ENCODE measurements around the gene RFX3. TPM values are rescaled to one million over a fixed set of nuclear protein-coding genes. Genes with fewer than 3 reads are reported as not detected.

Gene RFX3
- total RNA-seq, 2 experiments from 2014 or later, result 11.8 to 12.5 TPM

- no peaks in the 10 kb centered on the region for H3K27me3 Mint-ChIP-seq
- no peak overlapping the region for H3K4me3 Mint-ChIP-seq
- H3K36me3 Mint-ChIP-seq (ENCODE audit: low read depth), result peaks cover 2% of the 10 kb centered on the region
- H3K4me1 Mint-ChIP-seq, result peaks cover 7% of the 10 kb centered on the region
- H3K27ac Mint-ChIP-seq, result no peak overlapping the region
- ChIA-PET POLR2A (no interaction called here), CTCF (no interaction called here)
- DNase-seq, result no peak
- no peaks in the 10 kb centered on the region for H3K9me3 Mint-ChIP-seq
Measured at GRCh38 chr9:3261484-3261883, 264.3 kb downstream of the RFX3 start.

GRCh38 chr9:3256571-3257330 lies 269.1 kb downstream of the RFX3 start:
- Mint-ChIP-seq H3K36me3 (ENCODE audit: low read depth) (peaks cover 13% of the 10 kb centered on the region), H3K4me1 (peaks cover 7% of the 10 kb centered on the region), H3K27me3 (no peaks in the 10 kb centered on the region), H3K9me3 (no peaks in the 10 kb centered on the region), H3K4me3 (no peak overlapping the region), H3K27ac (no peak overlapping the region)
- ChIA-PET POLR2A (no interaction called here), CTCF (no interaction called here)
- no peak for DNase-seq

- POLR2A ChIA-PET, result no interaction called here
- Mint-ChIP-seq H3K4me1 (no peaks in the 10 kb centered on the region), H3K36me3 (ENCODE audit: low read depth) (peaks cover 10% of the 10 kb centered on the region), H3K4me3 (no peak overlapping the region), H3K27ac (no peak overlapping the region), H3K9me3 (no peaks in the 10 kb centered on the region), H3K27me3 (no peaks in the 10 kb centered on the region)
- no peak for DNase-seq
- CTCF ChIA-PET, result no interaction called here
Measured at GRCh38 chr9:3251309-3251708, 274.5 kb downstream of the RFX3 start.

- ChIA-PET POLR2A (no interaction called here), CTCF (no interaction called here)
- H3K4me1 Mint-ChIP-seq, result no peaks in the 10 kb centered on the region
Measured at GRCh38 chr9:3250741-3251140, 275.1 kb downstream of the RFX3 start.

GRCh38 chr9:3247211-3247610 lies 278.6 kb downstream of the RFX3 start:
- Mint-ChIP-seq H3K4me3 (no peak overlapping the region), H3K27me3 (no peaks in the 10 kb centered on the region), H3K9me3 (no peaks in the 10 kb centered on the region), H3K4me1 (no peaks in the 10 kb centered on the region), H3K27ac (no peak overlapping the region), H3K36me3 (ENCODE audit: low read depth) (no peaks in the 10 kb centered on the region)
- DNase-seq, result no peak
- ChIA-PET POLR2A (no interaction called here), CTCF (no interaction called here)

More at GRCh38 chr9:3250741-3251140, 275.1 kb downstream of the RFX3 start:
- no peak overlapping the region for H3K4me3 Mint-ChIP-seq
- H3K27me3 Mint-ChIP-seq, result no peaks in the 10 kb centered on the region
- H3K9me3 Mint-ChIP-seq, result no peaks in the 10 kb centered on the region
- H3K27ac Mint-ChIP-seq, result no peak overlapping the region
- no peak for DNase-seq
- peaks cover 8% of the 10 kb centered on the region for H3K36me3 Mint-ChIP-seq (ENCODE audit: low read depth)

- no peaks in the 10 kb centered on the region for H3K27me3 Mint-ChIP-seq
- H3K4me1 Mint-ChIP-seq, result no peaks in the 10 kb centered on the region
- no peak overlapping the region for H3K4me3 Mint-ChIP-seq
- H3K36me3 Mint-ChIP-seq (ENCODE audit: low read depth), result no peaks in the 10 kb centered on the region
- no peaks in the 10 kb centered on the region for H3K9me3 Mint-ChIP-seq
- H3K27ac Mint-ChIP-seq, result no peak overlapping the region
- DNase-seq, result no peak
- CTCF ChIA-PET, result no interaction called here
- POLR2A ChIA-PET, result no interaction called here
Measured at GRCh38 chr9:3246241-3246640, 279.6 kb downstream of the RFX3 start.

- no peak for DNase-seq
- Mint-ChIP-seq H3K27me3 (no peaks in the 10 kb centered on the region), H3K4me3 (no peak overlapping the region), H3K27ac (no peak overlapping the region), H3K9me3 (no peaks in the 10 kb centered on the region), H3K36me3 (ENCODE audit: low read depth) (no peaks in the 10 kb centered on the region), H3K4me1 (no peaks in the 10 kb centered on the region)
- ChIA-PET POLR2A (no interaction called here), CTCF (no interaction called here)
Measured at GRCh38 chr9:3244963-3245653, 280.7 kb downstream of the RFX3 start.

GRCh38 chr9:3243683-3244082 lies 282.1 kb downstream of the RFX3 start:
- POLR2A ChIA-PET, result no interaction called here
- H3K4me1 Mint-ChIP-seq, result no peaks in the 10 kb centered on the region
- no peaks in the 10 kb centered on the region for H3K27me3 Mint-ChIP-seq
- H3K36me3 Mint-ChIP-seq (ENCODE audit: low read depth), result no peaks in the 10 kb centered on the region
- no peaks in the 10 kb centered on the region for H3K9me3 Mint-ChIP-seq
- DNase-seq, result no peak
- CTCF ChIA-PET, result no interaction called here
- no peak overlapping the region for H3K4me3 Mint-ChIP-seq
- H3K27ac Mint-ChIP-seq, result no peak overlapping the region

- no peaks in the 10 kb centered on the region for H3K9me3 Mint-ChIP-seq
- DNase-seq, result no peak
- H3K27ac Mint-ChIP-seq, result no peak overlapping the region
- H3K4me3 Mint-ChIP-seq, result no peak overlapping the region
- ChIA-PET CTCF (interaction anchor here (0.6 to 1.5 kb wide), 4 partner anchors 26 to 224 kb away, joined by 3 to 4 read pairs (median 4); no protein-coding TSS in a partner anchor), POLR2A (no interaction called here)
- H3K27me3 Mint-ChIP-seq, result no peaks in the 10 kb centered on the region
- no peaks in the 10 kb centered on the region for H3K36me3 Mint-ChIP-seq (ENCODE audit: low read depth)
- H3K4me1 Mint-ChIP-seq, result no peaks in the 10 kb centered on the region
Measured at GRCh38 chr9:3241290-3241689, 284.5 kb downstream of the RFX3 start.

GRCh38 chr9:3240656-3241268 lies 285.0 kb downstream of the RFX3 start:
- no peaks in the 10 kb centered on the region for H3K4me1 Mint-ChIP-seq
- H3K27me3 Mint-ChIP-seq, result no peaks in the 10 kb centered on the region
- ChIA-PET CTCF (interaction anchor here (0.6 to 1.5 kb wide), 4 partner anchors 25 to 224 kb away, joined by 3 to 4 read pairs (median 4); no protein-coding TSS in a partner anchor), POLR2A (no interaction called here)
- no peak overlapping the region for H3K4me3 Mint-ChIP-seq
- no peaks in the 10 kb centered on the region for H3K36me3 Mint-ChIP-seq (ENCODE audit: low read depth)
- peak; percentile 77 for DNase-seq
- H3K27ac Mint-ChIP-seq, result no peak overlapping the region
- no peaks in the 10 kb centered on the region for H3K9me3 Mint-ChIP-seq

GRCh38 chr9:3239240-3239639 lies 286.6 kb downstream of the RFX3 start:
- Mint-ChIP-seq H3K27me3 (no peaks in the 10 kb centered on the region), H3K4me1 (no peaks in the 10 kb centered on the region), H3K36me3 (ENCODE audit: low read depth) (no peaks in the 10 kb centered on the region), H3K27ac (no peak overlapping the region), H3K9me3 (no peaks in the 10 kb centered on the region), H3K4me3 (no peak overlapping the region)
- ChIA-PET CTCF (no interaction called here), POLR2A (no interaction called here)
- no peak for DNase-seq

- ChIA-PET POLR2A (no interaction called here), CTCF (interaction anchor here (0.6 kb wide), 1 partner anchor 1091 kb away, joined by 4 read pairs; no protein-coding TSS in a partner anchor)
- Mint-ChIP-seq H3K36me3 (ENCODE audit: low read depth) (no peaks in the 10 kb centered on the region), H3K9me3 (no peaks in the 10 kb centered on the region), H3K27me3 (no peaks in the 10 kb centered on the region), H3K4me1 (no peaks in the 10 kb centered on the region), H3K27ac (no peak overlapping the region), H3K4me3 (no peak overlapping the region)
- DNase-seq, result no peak
Measured at GRCh38 chr9:3238236-3238635, 287.6 kb downstream of the RFX3 start.

- ChIA-PET CTCF (no interaction called here), POLR2A (no interaction called here)
- H3K36me3 Mint-ChIP-seq (ENCODE audit: low read depth), result no peaks in the 10 kb centered on the region
- no peaks in the 10 kb centered on the region for H3K4me1 Mint-ChIP-seq
- no peaks in the 10 kb centered on the region for H3K27me3 Mint-ChIP-seq
- H3K27ac Mint-ChIP-seq, result no peak overlapping the region
- DNase-seq, result no peak
- no peak overlapping the region for H3K4me3 Mint-ChIP-seq
- H3K9me3 Mint-ChIP-seq, result no peaks in the 10 kb centered on the region
Measured at GRCh38 chr9:3237121-3237520, 288.7 kb downstream of the RFX3 start.

Measured in activated CD4-positive, alpha-beta T cell treated with anti-CD3 and anti-CD28 coated beads, Interleukin-2, amount 10 ng/mL, durations not matched to agents 7 days and 5 days (primary cell).